Astrocyte (in vitro differentiated cells and primary cell): ENCODE results near the gene POLR2H. TPM values are rescaled to one million over a fixed set of nuclear protein-coding genes. Genes with fewer than 3 reads are reported as not detected.

Experiments used
- DNase-seq: peaks from one replicate; pipeline ENCODE4 v3.0.0-alpha.2; 2010; ENCODE audit warnings: low read depth
- FAIRE-seq: peaks from 2 replicates; lab custom pipeline; 2011; peaks lifted over from hg19 to GRCh38; lab: Jason Lieb, UNC
- H2AFZ ChIP-seq: 2 replicates; pipeline ENCODE4 v1.6.0; 2012; ENCODE audit warnings: low read depth, low read length, inconsistent platforms
- H3K27ac ChIP-seq: 2 replicates; pipeline ENCODE4 v1.5.1; 2011; ENCODE audit warnings: low read depth, low read length, inconsistent platforms
- H3K27me3 ChIP-seq: 2 replicates; pipeline ENCODE4 v1.6.0; 2011; ENCODE audit warnings: low read length, inconsistent platforms; ENCODE audit not compliant: insufficient read depth
- H3K36me3 ChIP-seq: 2 replicates; pipeline ENCODE4 v1.5.1; 2011; ENCODE audit warnings: low read length, inconsistent platforms; ENCODE audit not compliant: insufficient read depth
- H3K4me1 ChIP-seq: 2 replicates; pipeline ENCODE4 v1.5.1; 2011; ENCODE audit warnings: low read length, inconsistent platforms; ENCODE audit not compliant: insufficient read depth
- H3K4me2 ChIP-seq: 2 replicates; pipeline ENCODE4 v1.6.0; 2012; ENCODE audit warnings: low read length, inconsistent platforms
- H3K4me3 ChIP-seq: 2 replicates; pipeline ENCODE4 v1.5.1; 2011; ENCODE audit warnings: low read depth, mild to moderate bottlenecking, low read length, inconsistent platforms; ENCODE audit not compliant: insufficient read depth
- H3K79me2 ChIP-seq: 2 replicates; pipeline ENCODE4 v1.6.0; 2012; ENCODE audit warnings: mild to moderate bottlenecking, low read length, inconsistent platforms; ENCODE audit not compliant: insufficient read depth
- H3K9ac ChIP-seq: 2 replicates; pipeline ENCODE4 v1.6.0; 2012; ENCODE audit warnings: mild to moderate bottlenecking, low read length, inconsistent platforms
- H3K9me3 ChIP-seq: 2 replicates; pipeline ENCODE4 v1.5.1; 2012; ENCODE audit warnings: low read depth, mild to moderate bottlenecking, low read length, inconsistent platforms; ENCODE audit not compliant: insufficient read depth
- H4K20me1 ChIP-seq: 2 replicates; pipeline ENCODE4 v1.6.0; 2012; ENCODE audit warnings: low read length, inconsistent platforms; ENCODE audit not compliant: insufficient read depth
- H3K27ac Mint-ChIP-seq: one replicate; pipeline ENCODE4 v1.8.0; 2021; ENCODE audit warnings: mild to moderate bottlenecking, mixed read lengths; ENCODE audit not compliant: unreplicated experiment
- H3K27me3 Mint-ChIP-seq: one replicate; pipeline ENCODE4 v1.8.0; 2021; ENCODE audit warnings: low read depth, mixed read lengths; ENCODE audit not compliant: unreplicated experiment
- H3K36me3 Mint-ChIP-seq: one replicate; pipeline ENCODE4 v1.8.0; 2021; ENCODE audit warnings: low read depth, mixed read lengths; ENCODE audit not compliant: unreplicated experiment
- H3K4me1 Mint-ChIP-seq: one replicate; pipeline ENCODE4 v1.8.0; 2021; ENCODE audit warnings: low read depth, mixed read lengths; ENCODE audit not compliant: unreplicated experiment
- H3K4me3 Mint-ChIP-seq: one replicate; pipeline ENCODE4 v1.8.0; 2021; ENCODE audit warnings: mild to moderate bottlenecking, moderate library complexity, mixed read lengths; ENCODE audit not compliant: unreplicated experiment
- H3K9me3 Mint-ChIP-seq: one replicate; pipeline ENCODE4 v1.8.0; 2021; ENCODE audit warnings: mild to moderate bottlenecking, mixed read lengths; ENCODE audit not compliant: unreplicated experiment
- CTCF ChIP-seq: IDR thresholded peaks from 2 replicates; pipeline ENCODE4 v1.5.1; 2011; ENCODE audit warnings: low read depth, mild to moderate bottlenecking, inconsistent platforms, low read length, moderate library complexity; ENCODE audit not compliant: insufficient read depth
- EZH2 ChIP-seq: IDR thresholded peaks from 2 replicates; pipeline ENCODE4 v1.6.1; 2012; ENCODE audit warnings: mild to moderate bottlenecking, low read length, inconsistent platforms; ENCODE audit not compliant: insufficient read depth
- total RNA-seq: library from RNA; stranded (reverse); gene quantifications from 2 replicates; pipeline ENCODE4 v1.2.1, GENCODE V29; 2021

Gene POLR2H
- total RNA-seq, 1 donor from 2014 or later: 63.2 TPM

- peaks cover 13% of the 10 kb centered on the region for H4K20me1 ChIP-seq
- H3K79me2 ChIP-seq: no peaks in the 10 kb centered on the region
- no peak overlapping the region for H3K9ac ChIP-seq
- no peaks in the 10 kb centered on the region for H3K36me3 ChIP-seq
- FAIRE-seq (no peak), DNase-seq (no peak)
- H3K27ac ChIP-seq: no peak overlapping the region
- no peak for TF ChIP-seq CTCF
- TF ChIP-seq EZH2: no peak
- no peaks in the 10 kb centered on the region for H3K27me3 ChIP-seq
- peak overlapping the region; percentile 31 for H3K4me3 Mint-ChIP-seq
- no peak overlapping the region for H2AFZ ChIP-seq
- H3K4me1 Mint-ChIP-seq: peaks cover 36% of the 10 kb centered on the region
- H3K9me3 Mint-ChIP-seq: no peaks in the 10 kb centered on the region
- peaks cover 16% of the 10 kb centered on the region for H3K36me3 Mint-ChIP-seq
- no peaks in the 10 kb centered on the region for H3K9me3 ChIP-seq
- H3K27ac Mint-ChIP-seq: no peak overlapping the region
- no peak overlapping the region for H3K4me3 ChIP-seq
- no peak overlapping the region for H3K4me2 ChIP-seq
- H3K27me3 Mint-ChIP-seq: no peaks in the 10 kb centered on the region
- peaks cover 21% of the 10 kb centered on the region for H3K4me1 ChIP-seq
Measured at GRCh38 chr3:184347321-184348056, 14.0 kb upstream of the POLR2H start.

GRCh38 chr3:184348057-184348382 is 13.5 kb upstream of the POLR2H start:
- Mint-ChIP-seq H3K27me3 (no peaks in the 10 kb centered on the region), H3K27ac (no peak overlapping the region), H3K9me3 (no peaks in the 10 kb centered on the region), H3K36me3 (peaks cover 12% of the 10 kb centered on the region), H3K4me1 (peaks cover 34% of the 10 kb centered on the region), H3K4me3 (no peak overlapping the region)
- H3K4me2 ChIP-seq: no peak overlapping the region
- no peaks in the 10 kb centered on the region for H3K79me2 ChIP-seq
- no peak overlapping the region for H2AFZ ChIP-seq
- no peaks in the 10 kb centered on the region for H3K9me3 ChIP-seq
- no peak overlapping the region for H3K4me3 ChIP-seq
- no peak for TF ChIP-seq CTCF
- TF ChIP-seq EZH2: no peak
- peaks cover 16% of the 10 kb centered on the region for H3K4me1 ChIP-seq
- H3K36me3 ChIP-seq: no peaks in the 10 kb centered on the region
- DNase-seq (no peak), FAIRE-seq (no peak)
- no peak overlapping the region for H3K27ac ChIP-seq
- no peaks in the 10 kb centered on the region for H3K27me3 ChIP-seq
- H4K20me1 ChIP-seq: peaks cover 10% of the 10 kb centered on the region
- no peak overlapping the region for H3K9ac ChIP-seq
